GM12801 (cell line): ENCODE results near the gene NFIX.

Source experiments
- TF ChIP-seq, protein P1 (sequence below): IDR thresholded peaks from one replicate; pipeline ENCODE4 v1.5.1; 2011; ENCODE audit warnings: control low read depth; ENCODE audit not compliant: insufficient read length; ENCODE audit errors: extremely low read depth

The NFIX gene

DNA sequence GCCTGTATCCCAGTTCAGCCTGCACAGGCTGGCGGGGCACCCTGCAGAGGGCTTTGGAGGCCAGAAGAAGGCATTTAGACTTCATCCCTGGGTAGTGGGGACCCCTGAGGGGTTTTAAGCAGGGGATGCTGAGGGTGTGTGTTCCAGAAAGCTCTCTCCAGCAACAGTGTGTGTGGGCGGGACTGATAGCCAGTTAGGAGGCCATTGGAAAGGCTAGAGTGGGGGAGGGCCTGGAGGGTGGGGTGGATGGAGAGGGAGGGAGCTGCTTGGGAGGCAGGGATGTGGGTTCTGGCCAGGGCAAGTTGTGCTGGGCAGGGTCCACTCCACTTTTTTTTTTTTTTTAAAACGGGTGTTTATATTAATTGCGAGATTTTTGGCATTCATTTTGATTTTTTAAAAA is 79.1 kb downstream of the NFIX start:
- TF ChIP-seq, protein P1, sequence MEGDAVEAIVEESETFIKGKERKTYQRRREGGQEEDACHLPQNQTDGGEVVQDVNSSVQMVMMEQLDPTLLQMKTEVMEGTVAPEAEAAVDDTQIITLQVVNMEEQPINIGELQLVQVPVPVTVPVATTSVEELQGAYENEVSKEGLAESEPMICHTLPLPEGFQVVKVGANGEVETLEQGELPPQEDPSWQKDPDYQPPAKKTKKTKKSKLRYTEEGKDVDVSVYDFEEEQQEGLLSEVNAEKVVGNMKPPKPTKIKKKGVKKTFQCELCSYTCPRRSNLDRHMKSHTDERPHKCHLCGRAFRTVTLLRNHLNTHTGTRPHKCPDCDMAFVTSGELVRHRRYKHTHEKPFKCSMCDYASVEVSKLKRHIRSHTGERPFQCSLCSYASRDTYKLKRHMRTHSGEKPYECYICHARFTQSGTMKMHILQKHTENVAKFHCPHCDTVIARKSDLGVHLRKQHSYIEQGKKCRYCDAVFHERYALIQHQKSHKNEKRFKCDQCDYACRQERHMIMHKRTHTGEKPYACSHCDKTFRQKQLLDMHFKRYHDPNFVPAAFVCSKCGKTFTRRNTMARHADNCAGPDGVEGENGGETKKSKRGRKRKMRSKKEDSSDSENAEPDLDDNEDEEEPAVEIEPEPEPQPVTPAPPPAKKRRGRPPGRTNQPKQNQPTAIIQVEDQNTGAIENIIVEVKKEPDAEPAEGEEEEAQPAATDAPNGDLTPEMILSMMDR, result no peak

DNA sequence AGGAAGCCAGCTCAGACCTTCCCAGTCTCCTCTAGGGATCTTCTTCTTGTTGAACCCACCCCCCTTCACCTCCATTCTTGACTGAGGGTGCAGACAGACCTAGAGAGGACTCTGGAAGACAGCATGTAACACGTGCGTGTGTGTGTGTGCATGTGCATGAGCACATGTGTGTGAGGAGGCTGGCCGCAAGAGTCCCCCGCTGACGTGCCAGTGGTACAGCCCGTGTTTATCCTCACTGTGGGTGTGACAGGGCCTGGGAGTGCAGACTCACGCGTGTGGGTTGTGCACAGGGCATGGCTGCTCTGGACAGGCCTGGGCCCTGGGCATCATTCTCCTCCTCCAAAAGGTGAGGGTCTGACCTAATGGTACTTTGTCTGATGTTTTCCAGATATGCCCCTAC is 81.0 kb downstream of the NFIX start:
- TF ChIP-seq, protein P1, result no peak

DNA sequence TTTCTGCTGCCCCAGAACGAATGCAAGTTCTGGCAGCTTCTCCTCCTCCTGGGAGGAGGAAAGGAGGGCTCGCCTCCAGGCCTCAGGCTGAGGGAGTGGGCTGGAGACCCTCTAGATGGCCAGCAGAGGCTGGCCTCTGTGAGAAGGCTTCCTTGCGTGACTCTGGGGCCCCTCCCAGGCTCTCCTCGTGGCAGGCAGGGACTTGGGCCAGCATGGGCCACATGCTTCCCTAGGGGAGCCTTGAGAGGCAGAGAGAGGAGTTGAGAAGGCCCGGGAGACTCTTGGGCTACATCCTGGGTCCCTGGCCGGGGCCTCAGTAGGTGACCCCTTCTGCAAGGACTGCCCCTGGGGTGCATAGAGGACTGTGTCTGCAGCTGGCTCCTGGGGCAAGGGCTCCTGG is 81.5 kb downstream of the NFIX start:
- TF ChIP-seq, protein P1, result no peak

DNA sequence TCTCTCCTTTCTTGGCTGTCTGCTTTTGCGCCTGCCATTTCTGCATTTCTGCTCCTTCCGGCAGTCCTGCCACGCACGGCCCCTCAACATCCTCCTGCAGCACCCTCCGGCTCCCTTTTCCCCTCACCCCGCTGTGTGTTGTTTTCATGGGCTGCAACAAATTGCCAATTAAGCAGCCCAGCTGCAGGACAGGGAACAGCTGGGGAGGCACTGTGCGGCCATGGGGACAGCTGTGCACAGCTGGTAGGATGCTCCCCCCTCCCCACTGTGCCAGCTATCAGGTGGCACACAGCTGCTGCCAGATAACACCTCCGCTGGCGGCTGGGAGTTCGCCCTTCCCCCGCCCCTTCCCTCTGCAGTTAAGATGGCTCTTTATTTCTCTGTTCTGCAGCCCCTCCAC is 82.0 kb downstream of the NFIX start:
- TF ChIP-seq, protein P1, result no peak

DNA sequence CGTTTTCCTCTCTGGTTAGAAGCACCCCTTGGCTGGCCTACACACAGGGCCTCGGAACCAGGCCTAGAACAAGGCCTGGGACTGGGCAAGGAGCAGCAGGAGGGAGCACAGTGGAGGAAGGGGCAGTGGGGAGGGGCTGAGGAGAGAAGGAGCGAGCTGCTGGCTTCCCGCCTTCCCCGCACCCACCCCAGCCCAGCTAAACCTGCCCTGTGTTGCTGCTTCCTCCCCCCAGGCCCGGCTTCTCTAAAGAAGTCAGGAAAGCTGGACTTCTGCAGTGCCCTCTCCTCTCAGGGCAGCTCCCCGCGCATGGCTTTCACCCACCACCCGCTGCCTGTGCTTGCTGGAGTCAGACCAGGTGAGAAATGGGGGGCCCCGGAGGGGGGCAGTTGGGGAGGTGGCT is 83.1 kb downstream of the NFIX start:
- TF ChIP-seq, protein P1, result no peak

DNA sequence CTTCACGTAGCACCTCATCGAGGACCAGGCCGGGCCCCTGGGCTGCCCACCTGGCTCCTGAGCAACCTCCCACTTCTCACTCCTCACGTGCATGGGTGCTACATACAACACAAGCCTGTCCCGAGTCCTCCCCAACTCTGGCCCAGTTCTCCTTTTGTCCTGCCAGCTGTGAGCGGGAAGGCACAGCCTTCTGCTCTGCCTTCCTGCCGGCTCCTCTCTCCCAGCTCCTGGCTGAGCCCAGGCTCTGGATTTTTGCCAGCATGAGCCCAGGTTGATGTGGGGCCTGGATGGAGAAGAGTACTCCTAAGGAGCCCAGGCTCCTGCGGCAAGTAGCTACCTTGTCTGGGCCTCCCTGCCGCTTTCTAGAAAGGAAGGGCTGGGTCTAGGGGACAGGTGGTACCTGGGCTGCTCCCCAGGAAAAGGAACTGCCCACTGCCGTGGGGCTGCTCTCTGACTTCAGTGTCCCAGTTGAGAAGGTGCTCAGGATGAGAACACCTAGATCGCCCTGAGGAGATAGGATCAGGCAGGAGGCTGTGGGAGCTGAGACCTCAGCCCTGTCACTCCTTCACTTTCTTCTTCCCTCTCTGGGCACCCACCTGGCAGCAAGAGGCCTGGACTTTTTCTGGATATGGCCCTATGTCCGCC is 83.7 kb downstream of the NFIX start:
- TF ChIP-seq, protein P1, result no peak

DNA sequence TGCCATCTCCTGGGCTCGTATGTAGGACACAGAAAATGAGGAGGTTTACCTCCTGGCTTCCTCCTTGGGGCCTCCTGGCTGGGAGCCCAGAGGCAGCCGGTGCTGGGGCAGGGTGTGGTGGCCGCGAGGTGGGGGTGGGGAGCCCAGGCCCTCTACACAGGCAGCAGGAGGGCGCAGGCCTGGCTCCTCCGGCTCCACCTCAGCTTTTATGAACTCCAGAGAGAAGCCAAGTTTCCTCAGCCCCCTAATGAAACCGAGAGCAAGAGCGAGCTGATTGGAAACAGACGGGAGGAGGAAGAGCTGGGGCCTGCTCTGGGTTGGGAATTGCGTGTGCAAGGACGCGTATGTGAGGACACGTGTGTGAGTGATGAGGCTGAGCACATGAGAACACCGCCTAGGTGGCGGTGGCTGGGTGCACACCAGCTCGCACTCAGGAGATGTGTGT is 84.3 kb downstream of the NFIX start:
- TF ChIP-seq, protein P1, result no peak
